Measurements from ENCODE around the gene SLC2A14.

DNA sequence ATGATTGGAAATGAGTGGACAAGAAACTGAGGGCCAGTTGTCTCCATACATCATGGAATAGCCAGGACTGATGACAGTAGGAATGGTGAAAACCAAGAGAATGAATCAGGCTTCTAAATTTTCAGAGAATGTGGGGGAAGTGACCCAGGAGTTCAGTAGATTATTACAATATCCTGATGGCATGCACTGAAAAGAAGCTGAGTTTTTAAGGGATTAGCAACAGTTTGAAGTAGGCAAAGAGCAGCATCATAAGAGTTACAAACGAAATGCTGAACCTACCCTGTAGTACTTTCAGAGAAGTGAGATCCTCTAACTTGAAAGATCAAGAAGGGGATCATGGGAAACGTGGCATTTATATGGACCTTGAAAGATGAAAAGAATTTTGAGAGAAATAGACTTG is 13.2 kb downstream of the SLC2A14 start:
- TF ChIP-seq, protein P1, sequence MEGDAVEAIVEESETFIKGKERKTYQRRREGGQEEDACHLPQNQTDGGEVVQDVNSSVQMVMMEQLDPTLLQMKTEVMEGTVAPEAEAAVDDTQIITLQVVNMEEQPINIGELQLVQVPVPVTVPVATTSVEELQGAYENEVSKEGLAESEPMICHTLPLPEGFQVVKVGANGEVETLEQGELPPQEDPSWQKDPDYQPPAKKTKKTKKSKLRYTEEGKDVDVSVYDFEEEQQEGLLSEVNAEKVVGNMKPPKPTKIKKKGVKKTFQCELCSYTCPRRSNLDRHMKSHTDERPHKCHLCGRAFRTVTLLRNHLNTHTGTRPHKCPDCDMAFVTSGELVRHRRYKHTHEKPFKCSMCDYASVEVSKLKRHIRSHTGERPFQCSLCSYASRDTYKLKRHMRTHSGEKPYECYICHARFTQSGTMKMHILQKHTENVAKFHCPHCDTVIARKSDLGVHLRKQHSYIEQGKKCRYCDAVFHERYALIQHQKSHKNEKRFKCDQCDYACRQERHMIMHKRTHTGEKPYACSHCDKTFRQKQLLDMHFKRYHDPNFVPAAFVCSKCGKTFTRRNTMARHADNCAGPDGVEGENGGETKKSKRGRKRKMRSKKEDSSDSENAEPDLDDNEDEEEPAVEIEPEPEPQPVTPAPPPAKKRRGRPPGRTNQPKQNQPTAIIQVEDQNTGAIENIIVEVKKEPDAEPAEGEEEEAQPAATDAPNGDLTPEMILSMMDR (conservative IDR thresholded peaks at IDR 0.05; ENCODE audit: low read length) = no peak
- TF ChIP-seq EZH2phosphoT487 (IDR thresholded peaks at IDR 0.05; ENCODE audit: borderline replicate concordance, low read depth, low read length) = no peak

Measured in OCI-LY7 (cell line).